ENCODE results near the gene PRKCQ. TPM values are rescaled to one million over a fixed set of nuclear protein-coding genes. Genes with fewer than 3 reads are reported as not detected.

PRKCQ gene
- total RNA-seq, 2 experiments from 2014 or later = 60.1 to 60.9 TPM

- DNase-seq (no peak), ATAC-seq (no peak)
- H3K9me3 Mint-ChIP-seq (ENCODE audit: insufficient read depth) = no peaks in the 10 kb centered on the region
- H3K36me3 Mint-ChIP-seq (ENCODE audit: low read depth) = peaks cover 52% of the 10 kb centered on the region
- H3K27ac Mint-ChIP-seq = no peak overlapping the region
- no peak overlapping the region for H3K4me3 Mint-ChIP-seq
- ChIA-PET POLR2A (interaction anchor here (1.5 to 2.2 kb wide), 2 partner anchors 10 to 37 kb away, joined by 6 to 14 read pairs; no protein-coding TSS in a partner anchor), CTCF (no interaction called here)
- H3K27me3 Mint-ChIP-seq (ENCODE audit: low read depth) = no peaks in the 10 kb centered on the region
- peaks cover 86% of the 10 kb centered on the region for H3K4me1 Mint-ChIP-seq (ENCODE audit: low read depth)
Measured at GRCh38 chr10:6567884-6568283, 12.2 kb downstream of the PRKCQ start.

- CTCF ChIA-PET = interaction anchor here (0.8 to 2.6 kb wide), 6 partner anchors 9 to 93 kb away, joined by 3 to 11 read pairs (median 4); no protein-coding TSS in a partner anchor
- no peak overlapping the region for H3K27ac Mint-ChIP-seq
- H3K4me1 Mint-ChIP-seq (ENCODE audit: low read depth) = peaks cover 86% of the 10 kb centered on the region
- H3K36me3 Mint-ChIP-seq (ENCODE audit: low read depth) = peaks cover 51% of the 10 kb centered on the region
- no peak for DNase-seq
- H3K9me3 Mint-ChIP-seq (ENCODE audit: insufficient read depth) = no peaks in the 10 kb centered on the region
- no peak for ATAC-seq
- no peak overlapping the region for H3K4me3 Mint-ChIP-seq
- no peaks in the 10 kb centered on the region for H3K27me3 Mint-ChIP-seq (ENCODE audit: low read depth)
- POLR2A ChIA-PET = interaction anchor here (0.8 to 2.2 kb wide), 5 partner anchors 10 to 101 kb away, joined by 3 to 14 read pairs (median 4); no protein-coding TSS in a partner anchor
Measured at GRCh38 chr10:6567203-6567703, 12.8 kb downstream of the PRKCQ start.

GRCh38 chr10:6565588-6565987 lies 14.5 kb downstream of the PRKCQ start:
- Mint-ChIP-seq H3K9me3 (ENCODE audit: insufficient read depth) (no peaks in the 10 kb centered on the region), H3K4me1 (ENCODE audit: low read depth) (peaks cover 84% of the 10 kb centered on the region), H3K36me3 (ENCODE audit: low read depth) (peaks cover 54% of the 10 kb centered on the region), H3K4me3 (no peak overlapping the region), H3K27me3 (ENCODE audit: low read depth) (no peaks in the 10 kb centered on the region), H3K27ac (no peak overlapping the region)
- POLR2A ChIA-PET = interaction anchor here (0.6 to 2.2 kb wide), 3 partner anchors 12 to 23 kb away, joined by 3 to 14 read pairs (median 3); no protein-coding TSS in a partner anchor
- CTCF ChIA-PET = interaction anchor here (1.0 to 2.6 kb wide), 2 partner anchors 12 to 101 kb away, joined by 3 to 11 read pairs; no protein-coding TSS in a partner anchor
- ATAC-seq (no peak), DNase-seq (no peak)

- peaks cover 86% of the 10 kb centered on the region for H3K4me1 Mint-ChIP-seq (ENCODE audit: low read depth)
- no peak for DNase-seq
- H3K4me3 Mint-ChIP-seq = peak overlapping the region; percentile 75
- H3K9me3 Mint-ChIP-seq (ENCODE audit: insufficient read depth) = no peaks in the 10 kb centered on the region
- H3K27me3 Mint-ChIP-seq (ENCODE audit: low read depth) = no peaks in the 10 kb centered on the region
- H3K36me3 Mint-ChIP-seq (ENCODE audit: low read depth) = peaks cover 53% of the 10 kb centered on the region
- ATAC-seq = peak; percentile 12
- ChIA-PET CTCF (interaction anchor here (0.8 to 3.8 kb wide), 10 partner anchors 13 to 118 kb away, joined by 3 to 32 read pairs (median 6); partner anchors contain the start of gene PRKCQ), POLR2A (interaction anchor here (0.7 to 4.3 kb wide), 8 partner anchors 9 to 102 kb away, joined by 3 to 30 read pairs (median 6); partner anchors contain the start of gene PRKCQ)
- peak overlapping the region; percentile 92 for H3K27ac Mint-ChIP-seq
Measured at GRCh38 chr10:6564367-6564766, 15.7 kb downstream of the PRKCQ start.

- Mint-ChIP-seq H3K9me3 (ENCODE audit: insufficient read depth) (no peaks in the 10 kb centered on the region), H3K27ac (peak overlapping the region; percentile 92), H3K27me3 (ENCODE audit: low read depth) (no peaks in the 10 kb centered on the region), H3K4me1 (ENCODE audit: low read depth) (peaks cover 86% of the 10 kb centered on the region), H3K4me3 (peak overlapping the region; percentile 75), H3K36me3 (ENCODE audit: low read depth) (peaks cover 51% of the 10 kb centered on the region)
- ChIA-PET POLR2A (interaction anchor here (0.7 to 4.3 kb wide), 10 partner anchors 10 to 102 kb away, joined by 3 to 30 read pairs (median 6); partner anchors contain the start of gene PRKCQ), CTCF (interaction anchor here (0.8 to 3.8 kb wide), 13 partner anchors 11 to 118 kb away, joined by 3 to 32 read pairs (median 6); partner anchors contain the start of gene PRKCQ)
- peak; percentile 31 for DNase-seq
- peak; percentile 42 for ATAC-seq
Measured at GRCh38 chr10:6563731-6564130, 16.3 kb downstream of the PRKCQ start.

- H3K27ac Mint-ChIP-seq = peak overlapping the region; percentile 92
- H3K36me3 Mint-ChIP-seq (ENCODE audit: low read depth) = peaks cover 55% of the 10 kb centered on the region
- no peaks in the 10 kb centered on the region for H3K9me3 Mint-ChIP-seq (ENCODE audit: insufficient read depth)
- ChIA-PET POLR2A (interaction anchor here (0.6 to 4.3 kb wide), 7 partner anchors 12 to 151 kb away, joined by 3 to 30 read pairs (median 9); partner anchors contain the start of gene PRKCQ), CTCF (interaction anchor here (0.7 to 3.8 kb wide), 12 partner anchors 10 to 117 kb away, joined by 3 to 32 read pairs (median 6); no protein-coding TSS in a partner anchor)
- H3K27me3 Mint-ChIP-seq (ENCODE audit: low read depth) = no peaks in the 10 kb centered on the region
- ATAC-seq (peak; percentile 82), DNase-seq (peak; percentile 67)
- peak overlapping the region; percentile 75 for H3K4me3 Mint-ChIP-seq
- H3K4me1 Mint-ChIP-seq (ENCODE audit: low read depth) = peaks cover 89% of the 10 kb centered on the region
Measured at GRCh38 chr10:6563075-6563474, 17.0 kb downstream of the PRKCQ start.

GRCh38 chr10:6562221-6562620 lies 17.9 kb downstream of the PRKCQ start:
- peak overlapping the region; percentile 92 for H3K27ac Mint-ChIP-seq
- ATAC-seq (no peak), DNase-seq (no peak)
- peak overlapping the region; percentile 75 for H3K4me3 Mint-ChIP-seq
- peaks cover 63% of the 10 kb centered on the region for H3K36me3 Mint-ChIP-seq (ENCODE audit: low read depth)
- no peaks in the 10 kb centered on the region for H3K27me3 Mint-ChIP-seq (ENCODE audit: low read depth)
- POLR2A ChIA-PET = interaction anchor here (2.4 to 4.3 kb wide), 4 partner anchors 15 to 32 kb away, joined by 9 to 30 read pairs (median 27); partner anchors contain the start of gene PRKCQ
- H3K9me3 Mint-ChIP-seq (ENCODE audit: insufficient read depth) = no peaks in the 10 kb centered on the region
- peaks cover 92% of the 10 kb centered on the region for H3K4me1 Mint-ChIP-seq (ENCODE audit: low read depth)
- CTCF ChIA-PET = interaction anchor here (0.7 to 3.8 kb wide), 14 partner anchors 9 to 160 kb away, joined by 3 to 32 read pairs (median 6); no protein-coding TSS in a partner anchor

- Mint-ChIP-seq H3K36me3 (ENCODE audit: low read depth) (peaks cover 68% of the 10 kb centered on the region), H3K9me3 (ENCODE audit: insufficient read depth) (no peaks in the 10 kb centered on the region), H3K4me3 (peak overlapping the region; percentile 9), H3K27ac (peak overlapping the region; percentile 92), H3K4me1 (ENCODE audit: low read depth) (peaks cover 92% of the 10 kb centered on the region), H3K27me3 (ENCODE audit: low read depth) (no peaks in the 10 kb centered on the region)
- no peak for ATAC-seq
- CTCF ChIA-PET = interaction anchor here (1.0 to 3.8 kb wide), 5 partner anchors 16 to 160 kb away, joined by 4 to 32 read pairs (median 6); no protein-coding TSS in a partner anchor
- DNase-seq = no peak
- POLR2A ChIA-PET = interaction anchor here (0.6 to 4.3 kb wide), 5 partner anchors 16 to 31 kb away, joined by 3 to 30 read pairs (median 27); partner anchors contain the start of gene PRKCQ
Measured at GRCh38 chr10:6561552-6561951, 18.5 kb downstream of the PRKCQ start.

- H3K4me1 Mint-ChIP-seq (ENCODE audit: low read depth) = peaks cover 86% of the 10 kb centered on the region
- POLR2A ChIA-PET = interaction anchor here (0.6 to 3.3 kb wide), 6 partner anchors 10 to 412 kb away, joined by 3 to 21 read pairs (median 4); no protein-coding TSS in a partner anchor
- no peak for ATAC-seq
Measured at GRCh38 chr10:6558759-6559461, 21.2 kb downstream of the PRKCQ start.

GRCh38 chr10:6558272-6558671 lies 21.8 kb downstream of the PRKCQ start:
- H3K9me3 Mint-ChIP-seq (ENCODE audit: insufficient read depth) = no peaks in the 10 kb centered on the region
- POLR2A ChIA-PET = interaction anchor here (0.6 to 3.3 kb wide), 7 partner anchors 9 to 411 kb away, joined by 3 to 21 read pairs (median 3); no protein-coding TSS in a partner anchor
- H3K4me3 Mint-ChIP-seq = peak overlapping the region; percentile 39
- H3K27me3 Mint-ChIP-seq (ENCODE audit: low read depth) = no peaks in the 10 kb centered on the region
- H3K4me1 Mint-ChIP-seq (ENCODE audit: low read depth) = peaks cover 84% of the 10 kb centered on the region
- peak overlapping the region; percentile 79 for H3K27ac Mint-ChIP-seq
- CTCF ChIA-PET = interaction anchor here (0.9 to 4.8 kb wide), 9 partner anchors 12 to 156 kb away, joined by 3 to 24 read pairs (median 4); partner anchors contain the start of gene PRKCQ
- DNase-seq = no peak
- H3K36me3 Mint-ChIP-seq (ENCODE audit: low read depth) = peaks cover 74% of the 10 kb centered on the region
- ATAC-seq = peak; percentile 32

More at GRCh38 chr10:6558759-6559461, 21.2 kb downstream of the PRKCQ start:
- no peaks in the 10 kb centered on the region for H3K27me3 Mint-ChIP-seq (ENCODE audit: low read depth)
- no peaks in the 10 kb centered on the region for H3K9me3 Mint-ChIP-seq (ENCODE audit: insufficient read depth)
- no peak for DNase-seq
- H3K36me3 Mint-ChIP-seq (ENCODE audit: low read depth) = peaks cover 76% of the 10 kb centered on the region
- CTCF ChIA-PET = interaction anchor here (1.0 to 4.8 kb wide), 7 partner anchors 13 to 111 kb away, joined by 3 to 24 read pairs (median 3); partner anchors contain the start of gene PRKCQ
- H3K27ac Mint-ChIP-seq = peak overlapping the region; percentile 79
- peak overlapping the region; percentile 39 for H3K4me3 Mint-ChIP-seq

- no peak for ATAC-seq
- peaks cover 3% of the 10 kb centered on the region for H3K9me3 Mint-ChIP-seq (ENCODE audit: insufficient read depth)
- no peak for DNase-seq
- no peak overlapping the region for H3K27ac Mint-ChIP-seq
- no peak overlapping the region for H3K4me3 Mint-ChIP-seq
- H3K36me3 Mint-ChIP-seq (ENCODE audit: low read depth) = peaks cover 76% of the 10 kb centered on the region
- CTCF ChIA-PET = interaction anchor here (0.6 kb wide), 1 partner anchor 114 kb away, joined by 3 read pairs; no protein-coding TSS in a partner anchor
- H3K4me1 Mint-ChIP-seq (ENCODE audit: low read depth) = peaks cover 63% of the 10 kb centered on the region
- POLR2A ChIA-PET = no interaction called here
- no peaks in the 10 kb centered on the region for H3K27me3 Mint-ChIP-seq (ENCODE audit: low read depth)
Measured at GRCh38 chr10:6553937-6554336, 26.1 kb downstream of the PRKCQ start.

All from activated CD8-positive, alpha-beta T cell treated with anti-CD3 and anti-CD28 coated beads, Interleukin-2, amount 10 ng/mL, durations not matched to agents 7 days and 5 days (primary cell).